ENCODE results near the gene DAG1.

Gene DAG1

DNA sequence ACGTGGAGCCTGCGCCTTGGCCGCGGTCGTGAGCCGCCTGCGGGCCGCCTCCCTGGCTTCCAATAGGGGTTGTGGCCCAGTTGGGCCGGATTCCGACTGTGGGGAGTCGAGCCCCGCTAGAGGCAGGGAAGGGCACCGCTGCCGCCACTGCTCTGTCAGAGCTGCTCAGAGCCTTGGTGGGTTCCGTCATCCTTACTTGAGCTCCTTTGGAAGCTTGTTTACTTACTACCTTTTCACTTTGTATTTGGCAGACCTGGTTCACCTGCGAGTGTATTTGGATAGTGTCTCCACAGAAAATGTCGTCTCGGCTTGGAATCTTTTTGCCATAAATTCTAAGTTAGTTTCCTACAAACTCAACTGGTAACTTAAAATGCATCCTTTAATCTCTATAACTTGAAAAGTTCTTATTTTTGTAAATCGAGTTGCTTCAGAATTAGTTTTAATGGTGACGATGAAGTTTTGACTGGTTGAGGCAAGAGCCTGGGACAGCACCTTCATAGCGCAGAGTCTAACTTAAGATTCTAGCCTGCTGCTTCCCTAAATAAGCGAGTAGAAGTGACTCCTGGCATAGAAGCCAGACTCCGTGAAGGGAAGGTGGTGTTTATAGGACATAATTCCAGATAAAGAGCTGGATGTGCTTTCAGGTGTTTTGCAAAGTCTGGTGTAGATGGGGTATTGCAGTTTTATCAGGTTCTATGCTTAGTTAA lies 800 bp downstream of the DAG1 start:
- Histone ChIP-seq H3K4ac (ENCODE audit: low read length) (no peak overlapping the region), H3K9ac (ENCODE audit: low read depth, low read length, poor library complexity) (peak overlapping the region; percentile 100), H2BK15ac (ENCODE audit: low read length) (peak overlapping the region; percentile 84), H3K79me1 (ENCODE audit: low read depth, low read length) (no peaks in the 10 kb centered on the region), H3K36me3 (replicated peaks in 1 of 2; ENCODE audit: control insufficient read depth in 2 of 2, insufficient read depth in 2 of 2, low read length in 2 of 2) (peaks cover 0 to 12% of the 10 kb centered on the region in 2 donors), H2BK120ac (ENCODE audit: low read depth, low read length) (no peak overlapping the region), H2BK5ac (ENCODE audit: low read length) (peak overlapping the region; percentile 97), H2BK12ac (ENCODE audit: low read length) (no peak overlapping the region), H3K27me3 (ENCODE audit: control insufficient read depth in 3 of 3, insufficient read depth in 3 of 3, low read depth in 1 of 3, low read length in 3 of 3) (no peaks in the 10 kb centered on the region), H3K23ac (ENCODE audit: low read depth, low read length, poor library complexity) (peak overlapping the region; percentile 69), H2AK5ac (ENCODE audit: low read depth, low read length) (no peak overlapping the region), H3K18ac (ENCODE audit: low read length) (peak overlapping the region; percentile 97), H3K4me2 (ENCODE audit: insufficient read depth, low read length, poor library complexity, severe bottlenecking) (peak overlapping the region; percentile 66), H4K8ac (ENCODE audit: low read depth, low read length) (no peak overlapping the region), H3K4me1 (ENCODE audit: control insufficient read depth in 2 of 2, insufficient read depth in 1 of 2, low read depth in 1 of 2, low read length in 2 of 2) (peaks cover 13 to 18% of the 10 kb centered on the region in 2 donors), H3K9me3 (replicated peaks in 1 of 2; ENCODE audit: control insufficient read depth in 2 of 2, insufficient read depth in 1 of 2, low read depth in 1 of 2, low read length in 2 of 2) (peaks cover 0 to 6% of the 10 kb centered on the region in 2 donors), H3K14ac (ENCODE audit: low read length) (peak overlapping the region; percentile 89), H3K4me3 (ENCODE audit: low read length in 2 of 2) (peak overlapping the region; percentile 79 to 88), H3K27ac (replicated peaks; ENCODE audit: low read length) (peak overlapping the region; percentile 99), H4K91ac (ENCODE audit: low read depth, low read length, poor library complexity) (no peak overlapping the region), H2AFZ (ENCODE audit: low read length) (peak overlapping the region; percentile 95)
- WGBS, 2 donors (ENCODE audit: extremely low coverage in 2 of 2, insufficient read length in 2 of 2, insufficient replicate concordance in 1 of 2): no CpG with 5 or more reads among the region's 23 CpGs
- DNase-seq (ENCODE audit: low spot score): no peak

DNA sequence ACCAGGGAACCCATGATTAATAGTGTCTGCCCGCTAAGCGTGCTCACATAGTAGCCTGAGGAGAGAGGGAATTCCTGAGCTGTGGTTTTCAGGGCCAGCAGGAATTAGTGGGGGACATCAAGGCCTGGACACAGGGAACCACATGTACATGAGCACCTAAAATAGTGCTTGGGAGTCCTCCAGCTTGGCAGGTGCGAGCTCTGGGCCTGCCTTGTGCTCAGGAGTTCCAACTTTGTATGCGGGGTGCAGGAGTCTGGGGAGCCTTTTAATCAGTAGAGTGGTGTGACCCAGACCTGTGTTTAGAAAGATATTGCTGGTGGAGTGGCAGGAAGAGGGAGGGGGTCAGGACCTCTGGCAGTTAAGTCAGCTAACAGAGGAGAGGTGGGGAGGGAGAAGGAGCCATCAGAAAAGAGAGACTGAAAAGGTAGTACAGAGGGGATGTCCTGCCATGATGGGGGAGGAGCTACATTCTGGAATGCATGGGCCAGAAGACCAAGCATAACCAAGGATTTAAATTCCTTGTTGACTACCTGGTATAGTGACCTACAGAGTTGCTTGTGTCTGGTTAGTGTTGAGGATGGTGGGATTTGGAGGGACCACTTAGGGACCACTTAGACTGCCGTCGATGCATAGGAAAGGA lies 1.9 kb downstream of the DAG1 start:
- no peak overlapping the region for H2BK15ac ChIP-seq (ENCODE audit: low read length)
- H3K14ac ChIP-seq (ENCODE audit: low read length): no peak overlapping the region
- peak overlapping the region; percentile 51 for H3K9ac ChIP-seq (ENCODE audit: low read depth, low read length, poor library complexity)
- H3K9me3 ChIP-seq (replicated peaks in 1 of 2; ENCODE audit: control insufficient read depth in 2 of 2, insufficient read depth in 1 of 2, low read depth in 1 of 2, low read length in 2 of 2): peaks cover 2 to 6% of the 10 kb centered on the region in 2 donors
- H2BK12ac ChIP-seq (ENCODE audit: low read length): no peak overlapping the region
- H3K23ac ChIP-seq (ENCODE audit: low read depth, low read length, poor library complexity): peak overlapping the region; percentile 32
- WGBS, 2 donors (ENCODE audit: extremely low coverage in 2 of 2, insufficient read length in 2 of 2, insufficient replicate concordance in 1 of 2): no CpG with 5 or more reads among the region's 6 CpGs
- H3K4me2 ChIP-seq (ENCODE audit: insufficient read depth, low read length, poor library complexity, severe bottlenecking): peak overlapping the region; percentile 35
- no peak overlapping the region for H4K8ac ChIP-seq (ENCODE audit: low read depth, low read length)
- peak overlapping the region; percentile 30 for H2BK5ac ChIP-seq (ENCODE audit: low read length)
- H4K91ac ChIP-seq (ENCODE audit: low read depth, low read length, poor library complexity): no peak overlapping the region
- H3K4me3 ChIP-seq (ENCODE audit: low read length in 2 of 2): peak overlapping the region in 1 of 2 donors; percentile 79
- no peak overlapping the region for H2AFZ ChIP-seq (ENCODE audit: low read length)
- H3K4ac ChIP-seq (ENCODE audit: low read length): no peak overlapping the region
- no peak overlapping the region for H2BK120ac ChIP-seq (ENCODE audit: low read depth, low read length)
- peaks cover 3% of the 10 kb centered on the region for H3K79me1 ChIP-seq (ENCODE audit: low read depth, low read length)
- no peak overlapping the region for H2AK5ac ChIP-seq (ENCODE audit: low read depth, low read length)
- peaks cover 2 to 22% of the 10 kb centered on the region in 2 donors for H3K36me3 ChIP-seq (replicated peaks in 1 of 2; ENCODE audit: control insufficient read depth in 2 of 2, insufficient read depth in 2 of 2, low read length in 2 of 2)
- DNase-seq (ENCODE audit: low spot score): no peak
- no peak overlapping the region for H3K27ac ChIP-seq (replicated peaks; ENCODE audit: low read length)
- H3K27me3 ChIP-seq (ENCODE audit: control insufficient read depth in 3 of 3, insufficient read depth in 3 of 3, low read depth in 1 of 3, low read length in 3 of 3): no peaks in the 10 kb centered on the region
- peaks cover 12 to 16% of the 10 kb centered on the region in 2 donors for H3K4me1 ChIP-seq (ENCODE audit: control insufficient read depth in 2 of 2, insufficient read depth in 1 of 2, low read depth in 1 of 2, low read length in 2 of 2)
- no peak overlapping the region for H3K18ac ChIP-seq (ENCODE audit: low read length)

DNA sequence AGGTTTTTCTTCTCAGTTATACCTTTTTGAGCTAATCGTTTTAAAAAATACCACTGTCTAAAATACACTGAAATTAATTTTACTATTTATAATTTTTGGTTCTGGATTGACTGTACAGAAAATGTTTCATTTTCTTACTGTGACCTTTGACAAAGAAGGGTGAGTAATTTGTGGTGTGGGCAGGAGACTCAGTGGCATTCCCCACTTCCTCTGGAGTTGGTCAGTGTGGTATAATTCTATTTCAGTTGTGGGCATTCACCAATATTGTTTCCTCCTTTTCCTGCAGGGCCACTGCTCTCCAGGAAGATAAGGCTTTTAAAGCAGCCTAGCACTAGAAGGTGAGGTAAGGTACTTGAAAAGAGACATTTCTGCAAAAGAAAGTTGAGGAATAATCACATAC lies 6.5 kb downstream of the DAG1 start:
- no peak overlapping the region for H3K23ac ChIP-seq (ENCODE audit: low read depth, low read length, poor library complexity)
- no peak overlapping the region for H4K91ac ChIP-seq (ENCODE audit: low read depth, low read length, poor library complexity)
- H2BK120ac ChIP-seq (ENCODE audit: low read depth, low read length): no peak overlapping the region
- H2BK12ac ChIP-seq (ENCODE audit: low read length): no peak overlapping the region
- no peak overlapping the region for H3K4me3 ChIP-seq (ENCODE audit: low read length in 2 of 2)
- H3K4me1 ChIP-seq (ENCODE audit: control insufficient read depth in 2 of 2, insufficient read depth in 1 of 2, low read depth in 1 of 2, low read length in 2 of 2): peaks cover 6% of the 10 kb centered on the region in 2 donors
- peaks cover 5% of the 10 kb centered on the region for H3K79me1 ChIP-seq (ENCODE audit: low read depth, low read length)
- peaks cover 7 to 51% of the 10 kb centered on the region in 2 donors for H3K36me3 ChIP-seq (replicated peaks in 1 of 2; ENCODE audit: control insufficient read depth in 2 of 2, insufficient read depth in 2 of 2, low read length in 2 of 2)
- no peak overlapping the region for H3K4me2 ChIP-seq (ENCODE audit: insufficient read depth, low read length, poor library complexity, severe bottlenecking)
- H3K4ac ChIP-seq (ENCODE audit: low read length): no peak overlapping the region
- no peak overlapping the region for H4K8ac ChIP-seq (ENCODE audit: low read depth, low read length)
- H2BK15ac ChIP-seq (ENCODE audit: low read length): no peak overlapping the region
- H2AK5ac ChIP-seq (ENCODE audit: low read depth, low read length): no peak overlapping the region
- no peak overlapping the region for H3K14ac ChIP-seq (ENCODE audit: low read length)
- no peak overlapping the region for H3K27ac ChIP-seq (replicated peaks; ENCODE audit: low read length)
- no peaks in the 10 kb centered on the region for H3K27me3 ChIP-seq (ENCODE audit: control insufficient read depth in 3 of 3, insufficient read depth in 3 of 3, low read depth in 1 of 3, low read length in 3 of 3)
- no peak overlapping the region for H2AFZ ChIP-seq (ENCODE audit: low read length)
- H3K9me3 ChIP-seq (replicated peaks in 1 of 2; ENCODE audit: control insufficient read depth in 2 of 2, insufficient read depth in 1 of 2, low read depth in 1 of 2, low read length in 2 of 2): peaks cover 2 to 6% of the 10 kb centered on the region in 2 donors
- no peak overlapping the region for H3K9ac ChIP-seq (ENCODE audit: low read depth, low read length, poor library complexity)
- H3K18ac ChIP-seq (ENCODE audit: low read length): no peak overlapping the region
- WGBS, 2 donors (ENCODE audit: extremely low coverage in 2 of 2, insufficient read length in 2 of 2, insufficient replicate concordance in 1 of 2): no CpG with 5 or more reads among the region's 1 CpG
- no peak overlapping the region for H2BK5ac ChIP-seq (ENCODE audit: low read length)
- DNase-seq (ENCODE audit: low spot score): no peak

DNA sequence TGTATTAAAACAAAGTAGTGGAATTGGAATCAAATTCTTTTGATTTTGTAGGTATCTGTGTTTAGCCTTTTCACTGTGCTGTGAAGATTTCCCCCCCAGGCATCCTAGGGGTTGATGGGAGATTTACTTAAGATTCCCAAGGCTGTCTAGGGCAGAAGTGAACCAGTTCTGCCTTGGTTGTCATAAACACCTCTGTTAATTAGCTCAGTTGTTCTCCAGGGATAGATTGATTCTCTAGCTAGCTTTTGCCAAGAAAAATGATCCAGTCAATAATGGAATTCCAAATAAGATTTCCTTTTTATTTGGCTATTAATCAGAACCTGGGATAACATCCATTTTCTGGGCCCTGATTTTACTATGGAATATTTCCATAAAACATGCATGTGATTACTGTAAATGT lies 12.7 kb downstream of the DAG1 start:
- no peak overlapping the region for H3K23ac ChIP-seq (ENCODE audit: low read depth, low read length, poor library complexity)
- H4K91ac ChIP-seq (ENCODE audit: low read depth, low read length, poor library complexity): no peak overlapping the region
- H3K4ac ChIP-seq (ENCODE audit: low read length): no peak overlapping the region
- H3K4me3 ChIP-seq (ENCODE audit: low read length in 2 of 2): no peak overlapping the region
- H3K27me3 ChIP-seq (ENCODE audit: control insufficient read depth in 3 of 3, insufficient read depth in 3 of 3, low read depth in 1 of 3, low read length in 3 of 3): no peaks in the 10 kb centered on the region
- H3K36me3 ChIP-seq (replicated peaks in 1 of 2; ENCODE audit: control insufficient read depth in 2 of 2, insufficient read depth in 2 of 2, low read length in 2 of 2): peaks cover 6 to 59% of the 10 kb centered on the region in 2 donors
- H4K8ac ChIP-seq (ENCODE audit: low read depth, low read length): no peak overlapping the region
- H2BK120ac ChIP-seq (ENCODE audit: low read depth, low read length): no peak overlapping the region
- no peak overlapping the region for H2AK5ac ChIP-seq (ENCODE audit: low read depth, low read length)
- H2BK15ac ChIP-seq (ENCODE audit: low read length): no peak overlapping the region
- H3K9ac ChIP-seq (ENCODE audit: low read depth, low read length, poor library complexity): no peak overlapping the region
- no peak overlapping the region for H3K27ac ChIP-seq (replicated peaks; ENCODE audit: low read length)
- peaks cover 0 to 5% of the 10 kb centered on the region in 2 donors for H3K4me1 ChIP-seq (ENCODE audit: control insufficient read depth in 2 of 2, insufficient read depth in 1 of 2, low read depth in 1 of 2, low read length in 2 of 2)
- H3K4me2 ChIP-seq (ENCODE audit: insufficient read depth, low read length, poor library complexity, severe bottlenecking): no peak overlapping the region
- H2BK12ac ChIP-seq (ENCODE audit: low read length): no peak overlapping the region
- no peak overlapping the region for H3K18ac ChIP-seq (ENCODE audit: low read length)
- no peak for DNase-seq (ENCODE audit: low spot score)
- H3K14ac ChIP-seq (ENCODE audit: low read length): no peak overlapping the region
- H2BK5ac ChIP-seq (ENCODE audit: low read length): no peak overlapping the region
- no peaks in the 10 kb centered on the region for H3K9me3 ChIP-seq (replicated peaks in 1 of 2; ENCODE audit: control insufficient read depth in 2 of 2, insufficient read depth in 1 of 2, low read depth in 1 of 2, low read length in 2 of 2)
- H3K79me1 ChIP-seq (ENCODE audit: low read depth, low read length): peaks cover 2% of the 10 kb centered on the region
- no peak overlapping the region for H2AFZ ChIP-seq (ENCODE audit: low read length)
